Islet of Langerhans (tissue), 1 donor: ENCODE results near the gene DSCAM.

ENCODE experiments used
- FAIRE-seq: peaks from one replicate; lab custom pipeline; 2011; peaks lifted over from hg19 to GRCh38; lab: Jason Lieb, UNC

DSCAM gene

DNA sequence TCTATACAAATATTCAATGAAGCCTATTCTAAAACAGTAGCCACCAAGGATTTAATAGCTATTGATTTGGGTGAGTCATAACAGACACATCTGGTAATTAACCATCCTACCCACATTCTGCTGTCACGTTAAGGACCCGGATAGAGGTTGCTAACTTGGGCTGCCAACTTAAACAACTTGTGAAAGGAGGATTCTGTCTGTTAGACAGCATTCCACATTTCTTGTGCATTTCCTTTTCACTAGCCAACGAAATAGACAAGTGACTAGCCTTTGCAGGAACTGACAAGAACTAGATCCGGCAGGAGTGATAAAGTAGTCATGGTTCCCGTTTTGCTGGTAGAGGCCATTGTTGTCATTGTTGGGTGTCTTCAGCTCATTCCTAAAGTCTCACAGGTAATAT, 9.5 kb downstream of the DSCAM start:
- FAIRE-seq = no peak

DNA sequence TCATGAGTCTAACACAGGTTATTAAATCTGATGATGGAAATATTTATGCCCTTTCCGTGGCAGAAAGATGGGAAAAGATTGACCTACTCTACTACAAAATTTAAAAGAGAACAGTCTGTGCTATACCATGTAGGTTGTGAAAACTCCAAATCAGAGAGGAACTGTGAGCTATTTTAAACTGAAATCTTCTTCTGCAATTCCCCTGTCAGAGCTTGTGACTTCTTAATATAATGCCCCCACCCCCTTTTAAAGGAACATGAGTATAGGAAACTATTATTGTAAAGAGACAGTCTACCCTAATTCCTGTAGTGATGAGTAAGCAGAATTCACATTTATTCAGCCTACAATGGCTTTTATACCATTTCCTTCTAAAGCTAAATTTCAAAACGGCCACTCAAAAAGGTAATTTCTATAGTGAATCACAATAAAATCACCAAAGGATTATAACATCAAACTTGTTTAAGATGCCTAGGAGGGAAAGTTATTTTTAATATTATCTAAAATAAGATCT, 11.7 kb downstream of the DSCAM start:
- no peak for FAIRE-seq

DNA sequence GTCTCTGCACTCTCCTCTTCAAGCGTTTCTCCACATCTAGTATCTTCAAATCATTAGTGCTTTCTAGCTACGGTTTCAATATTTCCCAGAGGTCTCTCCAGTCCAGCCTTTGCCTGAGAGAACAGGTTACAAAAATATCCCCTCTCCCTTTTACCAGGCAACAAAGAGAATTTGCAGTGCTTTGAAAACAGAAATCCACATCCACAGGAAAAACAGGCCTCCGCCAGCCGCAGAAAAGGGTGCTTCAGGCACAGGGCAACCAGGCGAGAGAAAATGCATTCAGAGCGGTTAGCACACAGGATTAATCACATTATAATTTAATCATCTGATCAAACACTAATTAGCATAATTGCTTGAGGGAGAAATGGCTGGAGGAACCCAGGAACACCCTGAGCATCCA, 13.8 kb downstream of the DSCAM start:
- FAIRE-seq = peak; percentile 76

DNA sequence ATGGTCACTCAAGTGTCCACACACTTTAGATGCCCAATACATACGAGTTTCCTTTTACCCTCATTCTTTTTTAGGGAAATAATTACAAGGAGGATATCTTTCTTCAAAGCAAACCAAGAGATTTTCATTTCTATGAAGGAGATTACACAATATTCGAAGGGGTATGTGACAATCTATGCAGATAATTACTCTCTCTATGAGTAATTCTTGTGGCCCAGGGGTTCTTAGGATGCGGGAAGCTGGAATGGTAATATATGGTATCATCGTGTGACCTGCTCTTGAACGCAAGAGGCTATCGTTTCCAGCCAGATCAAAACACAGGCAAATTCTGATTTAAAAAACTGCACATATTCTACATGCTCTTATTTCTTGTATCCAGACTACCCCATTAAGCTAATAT, 14.6 kb downstream of the DSCAM start:
- no peak for FAIRE-seq

DNA sequence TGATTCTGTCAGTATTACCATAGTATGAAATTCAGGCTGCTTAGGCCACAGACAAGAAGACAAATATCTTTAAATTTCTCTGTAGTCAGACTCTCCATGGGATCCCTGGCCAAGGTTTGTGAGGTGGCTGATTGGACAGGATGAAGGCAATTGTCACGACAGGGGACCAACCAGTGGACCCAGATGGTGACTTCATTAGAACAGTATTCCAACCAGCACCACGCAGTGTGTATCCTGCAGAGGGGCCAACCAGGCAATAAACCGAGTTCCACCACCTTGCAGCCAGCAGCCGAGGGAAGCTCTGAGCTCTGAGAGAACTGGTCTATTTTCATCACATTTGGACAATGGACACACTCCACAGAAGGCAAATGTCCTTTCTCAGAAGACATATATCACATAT, 16.1 kb downstream of the DSCAM start:
- FAIRE-seq = no peak

DNA sequence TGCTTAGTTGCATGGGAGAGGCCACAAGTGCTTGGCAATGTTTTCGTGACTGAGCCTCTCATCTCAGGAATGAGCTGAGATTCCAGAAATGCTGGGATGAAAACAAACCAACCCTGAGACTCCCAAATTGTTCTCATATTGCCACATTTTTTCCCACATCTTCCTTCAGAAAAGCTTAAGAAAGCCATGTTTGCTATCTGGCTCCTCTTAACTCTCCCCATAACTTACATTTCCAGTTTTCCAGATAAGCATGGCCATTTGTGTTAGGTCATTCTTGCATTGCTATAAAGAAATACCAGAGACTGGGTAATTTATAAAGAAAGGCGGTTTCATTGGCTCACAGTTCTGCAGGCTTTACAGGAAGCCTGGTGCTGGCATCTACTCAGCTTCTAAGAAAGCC, 17.2 kb downstream of the DSCAM start:
- FAIRE-seq = no peak

DNA sequence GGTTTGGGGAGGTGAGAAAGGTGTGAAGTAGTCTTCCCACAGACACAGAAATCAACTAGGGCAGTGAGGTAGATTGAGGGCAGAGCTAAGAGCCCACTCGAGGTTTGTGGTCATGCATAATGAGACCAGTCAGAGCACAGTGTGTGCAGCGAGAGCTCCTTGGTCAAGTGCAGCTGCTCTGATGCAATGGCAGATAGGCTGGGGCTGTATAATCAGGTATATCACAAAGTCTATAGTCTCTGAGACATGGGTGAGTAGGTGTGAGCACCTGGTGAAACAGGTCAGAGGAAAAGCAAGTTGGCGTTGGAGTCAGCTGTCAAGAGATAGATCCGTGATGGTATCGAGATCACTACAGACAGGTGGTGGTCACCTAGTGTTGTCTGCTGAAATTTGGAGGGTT, 17.6 kb downstream of the DSCAM start:
- no peak for FAIRE-seq

DNA sequence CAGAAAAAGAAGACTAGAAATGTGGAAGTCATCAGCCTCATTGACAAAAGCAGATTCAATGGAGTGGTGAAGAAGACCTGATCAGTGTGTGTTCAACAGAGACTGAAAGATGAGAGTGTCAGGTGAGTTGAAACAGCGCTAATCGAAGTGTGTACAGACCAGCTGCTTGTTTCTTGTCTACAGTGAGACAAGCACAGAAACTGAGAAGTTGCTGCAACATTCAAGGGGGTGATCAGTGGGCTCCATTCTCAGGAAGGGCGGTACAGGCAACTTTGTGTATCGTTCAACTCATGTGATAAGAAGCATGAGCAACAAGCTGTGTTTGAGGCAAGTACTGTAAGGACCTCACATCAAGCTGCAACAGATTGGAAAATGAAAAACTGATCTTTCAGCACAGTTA, 19.4 kb downstream of the DSCAM start:
- FAIRE-seq = no peak

DNA sequence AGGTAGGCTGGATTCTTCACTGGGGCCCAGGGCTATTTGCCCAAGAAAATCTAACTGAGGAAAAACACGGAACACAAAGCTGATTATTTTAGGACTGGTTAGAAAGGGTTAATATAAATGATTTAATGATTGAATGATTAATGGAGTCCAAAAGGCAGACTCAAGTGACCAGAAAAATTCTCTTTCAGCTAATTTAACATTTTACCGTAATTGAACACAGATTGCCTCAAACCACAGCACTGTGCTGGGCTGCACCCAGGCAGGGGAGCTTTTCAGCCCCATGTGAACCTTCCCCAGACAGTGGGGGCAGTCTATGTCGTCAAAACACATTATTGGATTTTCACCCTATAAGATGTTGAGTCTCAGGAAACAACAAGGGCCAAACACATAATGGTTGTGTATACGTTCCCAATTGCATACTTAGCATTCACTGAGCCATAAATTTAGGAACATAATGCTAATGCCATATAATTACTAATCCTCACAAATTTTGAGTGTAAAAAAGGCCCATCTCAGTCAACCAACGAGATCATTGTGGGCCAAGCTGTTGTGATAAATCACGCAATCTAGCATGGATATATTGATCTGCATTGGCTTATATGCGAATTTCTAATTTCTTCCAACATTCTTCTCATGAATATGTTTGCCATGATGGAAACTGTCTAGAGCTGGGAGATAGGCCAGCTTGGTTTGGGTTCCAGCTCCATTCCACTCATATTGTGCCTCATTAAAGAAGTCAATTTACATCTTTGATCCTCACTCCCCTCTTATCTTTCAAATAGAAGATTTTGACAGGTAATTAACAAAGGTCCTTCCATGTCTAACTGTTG, 27.7 kb downstream of the DSCAM start:
- FAIRE-seq = peak; percentile 43

DNA sequence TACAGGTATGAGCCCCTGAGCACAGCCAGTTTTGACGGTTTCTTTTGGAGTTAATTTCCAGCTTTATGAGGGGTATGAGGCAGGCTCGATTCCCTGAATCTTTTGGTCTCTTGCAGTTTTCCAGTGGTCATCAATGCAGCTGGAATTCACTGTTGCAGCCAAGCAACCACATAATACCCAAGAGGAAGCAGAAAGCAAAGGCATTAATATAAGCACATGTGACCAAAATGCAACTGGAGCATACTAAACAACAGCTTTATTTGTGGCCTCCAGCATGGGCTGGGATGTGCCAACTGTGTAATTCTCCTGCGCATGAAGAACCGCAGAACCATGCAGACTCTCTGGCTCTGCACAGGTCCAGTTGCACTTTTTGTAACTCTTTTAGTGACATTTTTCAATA, 33.0 kb downstream of the DSCAM start:
- FAIRE-seq = no peak

DNA sequence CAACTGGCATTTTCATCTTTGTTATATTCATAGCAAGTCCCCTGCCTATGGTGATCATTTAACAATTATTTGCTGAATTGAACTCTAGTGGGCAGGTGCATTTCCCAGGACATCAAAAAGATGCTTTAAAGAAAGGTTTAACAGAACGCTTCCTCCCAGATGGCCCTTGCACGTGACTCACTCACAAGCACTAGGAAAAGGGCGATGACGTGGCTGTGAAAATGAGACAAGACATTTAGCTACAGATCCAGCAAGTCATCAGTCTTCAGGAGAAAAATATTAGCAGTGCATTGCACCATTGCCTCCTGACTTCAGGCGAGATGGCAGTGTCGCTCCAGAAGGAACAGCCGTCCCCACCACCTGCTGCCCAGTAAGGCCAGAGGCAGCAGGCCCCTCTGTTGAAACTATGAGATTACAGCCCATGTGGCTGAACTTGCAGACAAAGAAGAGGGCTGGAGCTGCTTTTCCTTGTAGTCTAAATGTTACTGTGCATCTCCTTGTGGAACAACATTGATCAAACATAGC, 37.2 kb downstream of the DSCAM start:
- no peak for FAIRE-seq

DNA sequence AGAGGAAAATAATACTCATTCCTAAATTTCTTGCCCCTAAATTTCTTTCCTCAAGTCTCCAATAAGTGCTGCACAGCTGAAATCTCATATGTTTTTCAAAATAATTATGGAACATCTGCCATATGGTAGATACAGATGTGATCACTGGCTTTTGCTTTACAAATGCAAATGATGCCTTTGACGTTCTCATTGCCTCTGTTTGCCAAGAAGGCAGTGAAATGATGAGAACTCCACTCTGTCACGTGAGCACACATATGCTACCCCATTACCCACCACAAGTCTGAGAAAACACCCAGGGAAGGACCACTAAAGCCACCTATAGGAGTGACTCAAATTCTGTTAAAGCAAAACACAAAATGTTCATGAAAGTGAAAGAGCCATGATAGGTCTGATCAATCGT, 43.9 kb downstream of the DSCAM start:
- FAIRE-seq = no peak

DNA sequence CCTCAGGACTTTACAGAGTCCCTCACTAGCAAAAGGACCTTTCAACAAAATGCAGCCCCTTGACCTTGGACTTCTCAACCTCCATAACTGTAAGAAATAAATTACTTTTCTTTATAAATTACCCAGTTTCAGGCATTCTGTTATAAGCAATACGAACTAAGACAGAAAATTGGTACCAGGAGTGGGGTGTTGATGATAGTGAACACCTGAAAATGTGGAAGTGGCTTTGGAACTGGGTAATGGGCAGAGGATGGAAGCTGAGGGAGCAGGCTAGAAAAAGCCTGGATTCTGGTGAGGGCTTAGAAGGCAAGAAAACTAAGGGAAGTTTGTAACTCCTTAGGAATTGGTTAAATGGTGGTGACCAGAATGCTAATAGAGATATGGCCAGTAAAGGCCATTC, 46.8 kb downstream of the DSCAM start:
- FAIRE-seq = no peak

DNA sequence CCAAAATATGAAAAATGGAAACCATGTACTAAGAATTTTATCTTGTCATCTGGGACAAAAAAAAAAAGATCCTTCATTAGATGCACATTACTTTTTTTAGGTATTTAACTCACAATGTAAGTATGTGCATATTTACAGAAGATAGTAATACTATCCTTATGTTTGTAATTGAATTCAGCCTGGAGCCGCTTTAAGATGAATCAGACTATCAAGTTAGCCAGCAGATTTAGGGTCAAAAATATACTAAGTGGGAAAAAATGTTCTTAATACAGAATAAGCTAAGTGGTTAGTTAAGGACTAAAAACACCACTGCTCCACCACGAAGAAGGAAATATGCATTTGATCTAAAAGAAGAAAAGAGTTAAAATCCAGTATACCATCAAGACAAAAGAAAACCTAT, 49.1 kb downstream of the DSCAM start:
- no peak for FAIRE-seq

DNA sequence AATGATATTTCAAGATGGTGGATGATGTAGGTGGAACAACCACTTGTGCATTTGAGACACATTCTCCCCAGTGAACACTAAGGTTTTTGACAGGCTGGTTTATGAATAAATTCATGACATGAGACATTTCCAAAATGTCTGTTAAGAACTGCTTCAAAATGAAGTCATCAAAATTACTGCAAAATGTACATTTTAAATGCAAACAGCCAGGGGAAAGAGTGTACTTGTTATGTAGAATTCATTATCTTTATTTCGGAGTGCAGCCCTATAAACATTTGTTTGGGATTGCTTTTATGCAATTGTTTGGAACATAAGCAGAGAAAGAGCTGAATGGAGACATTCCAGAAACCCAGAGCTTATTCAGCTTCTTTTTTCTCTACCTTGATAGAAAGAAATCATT, 49.5 kb downstream of the DSCAM start:
- no peak for FAIRE-seq

DNA sequence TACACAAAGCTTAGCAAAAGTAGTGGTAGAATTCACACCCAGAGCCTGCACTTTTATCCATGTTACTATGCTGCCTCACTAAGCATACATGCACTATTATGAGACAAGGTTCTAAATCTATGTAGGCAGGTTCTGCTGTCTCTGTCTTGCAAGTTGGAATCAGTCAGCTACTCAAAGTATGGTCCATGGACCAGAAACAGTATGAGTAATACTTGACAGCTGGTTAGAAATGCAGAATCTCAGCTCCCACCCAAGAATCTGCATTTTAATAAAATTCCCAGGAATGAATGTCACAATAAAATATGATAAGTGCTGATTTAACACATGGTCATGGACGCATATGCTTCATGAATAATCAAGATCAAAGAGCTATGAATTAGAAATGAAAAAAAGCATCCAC, 50.5 kb downstream of the DSCAM start:
- no peak for FAIRE-seq

DNA sequence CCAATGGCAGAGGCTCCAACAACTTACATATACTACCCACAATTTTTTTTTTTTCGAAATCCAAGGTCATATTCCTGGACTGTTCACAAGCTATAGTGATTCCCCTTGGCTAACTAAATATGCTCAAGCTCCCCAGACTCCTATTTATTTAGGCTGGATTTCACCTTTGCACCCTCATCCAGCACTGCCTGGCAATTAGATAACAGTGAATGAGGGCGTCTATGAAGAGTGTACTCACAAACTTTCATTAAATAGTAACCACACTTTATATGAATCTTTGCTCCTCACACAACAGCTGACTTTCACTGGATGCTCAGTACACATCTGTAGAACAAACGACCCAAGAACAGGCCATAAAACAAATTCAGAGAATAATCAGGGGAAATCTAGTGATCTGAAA, 51.6 kb downstream of the DSCAM start:
- no peak for FAIRE-seq

DNA sequence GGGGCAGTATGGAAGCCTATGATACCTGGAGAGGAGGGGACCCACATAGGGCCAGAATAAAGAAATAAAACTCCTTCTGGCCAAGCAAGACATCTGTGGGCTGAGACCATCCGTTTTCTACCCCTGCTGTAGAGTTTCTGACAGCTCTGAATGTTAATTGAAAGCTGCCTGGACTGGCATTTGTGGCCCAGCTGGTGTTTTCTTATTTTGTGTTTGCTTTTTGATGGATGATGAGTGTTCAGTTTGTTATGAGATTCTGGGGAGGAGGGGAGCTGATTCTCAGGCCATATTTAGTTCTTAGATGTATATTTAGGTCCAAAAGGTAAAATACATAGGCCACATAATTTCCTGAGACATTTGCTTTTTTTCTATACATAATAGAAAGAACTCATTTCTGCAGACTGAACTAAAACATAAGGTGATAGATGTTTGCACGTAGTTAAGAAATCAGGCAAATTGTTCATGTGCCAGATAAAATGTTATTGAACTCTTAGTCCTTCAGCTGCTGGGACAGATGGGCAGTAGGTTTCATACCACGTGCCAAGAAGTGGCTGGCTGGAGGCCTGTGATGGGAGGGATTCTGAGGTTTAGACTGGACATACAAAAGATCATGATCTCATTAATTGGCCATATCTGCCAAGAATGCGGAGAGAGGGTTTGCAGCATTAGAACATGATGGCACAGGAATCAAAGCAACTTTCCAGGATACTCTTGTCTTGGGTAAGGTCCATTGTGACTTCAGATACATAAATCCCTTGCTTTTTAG, 54.1 kb downstream of the DSCAM start:
- FAIRE-seq = peak; percentile 36

DNA sequence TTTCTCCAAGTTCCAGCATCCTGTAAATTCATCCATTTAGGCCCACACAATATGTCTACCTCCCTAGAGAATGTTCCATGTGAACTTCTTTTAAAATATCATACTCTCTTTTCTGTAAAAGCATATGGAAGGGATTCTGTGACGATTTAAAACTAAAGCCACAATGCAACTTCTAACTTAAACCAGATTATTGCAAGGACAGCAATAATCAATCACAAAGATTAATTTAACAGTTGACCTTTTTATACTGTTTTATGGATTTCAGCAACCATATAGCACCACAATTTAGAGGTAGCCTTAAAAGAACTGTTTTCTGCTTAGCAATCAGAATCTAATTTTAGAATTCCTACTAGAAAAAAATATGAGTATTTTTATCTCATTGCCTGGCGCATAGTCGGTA, 58.3 kb downstream of the DSCAM start:
- FAIRE-seq = no peak

DNA sequence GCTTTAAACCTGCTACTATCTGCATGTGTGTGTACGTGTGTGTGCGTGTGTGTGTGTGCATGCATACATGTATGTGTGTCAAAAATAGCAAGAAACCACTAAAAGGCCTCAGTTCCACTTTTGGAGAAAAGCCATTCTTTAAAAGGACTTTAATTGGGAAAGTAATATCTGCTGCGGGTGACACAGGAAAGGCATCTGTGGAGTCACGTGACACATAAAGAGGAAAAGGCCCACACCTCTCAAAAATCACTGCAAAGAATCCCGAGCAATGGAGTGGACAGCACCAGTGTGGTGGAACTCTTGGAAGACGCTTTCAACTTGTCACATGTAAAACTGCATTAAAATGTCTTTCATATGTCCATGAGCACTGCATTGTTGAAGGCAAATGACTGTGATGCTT, 63.6 kb downstream of the DSCAM start:
- no peak for FAIRE-seq

DNA sequence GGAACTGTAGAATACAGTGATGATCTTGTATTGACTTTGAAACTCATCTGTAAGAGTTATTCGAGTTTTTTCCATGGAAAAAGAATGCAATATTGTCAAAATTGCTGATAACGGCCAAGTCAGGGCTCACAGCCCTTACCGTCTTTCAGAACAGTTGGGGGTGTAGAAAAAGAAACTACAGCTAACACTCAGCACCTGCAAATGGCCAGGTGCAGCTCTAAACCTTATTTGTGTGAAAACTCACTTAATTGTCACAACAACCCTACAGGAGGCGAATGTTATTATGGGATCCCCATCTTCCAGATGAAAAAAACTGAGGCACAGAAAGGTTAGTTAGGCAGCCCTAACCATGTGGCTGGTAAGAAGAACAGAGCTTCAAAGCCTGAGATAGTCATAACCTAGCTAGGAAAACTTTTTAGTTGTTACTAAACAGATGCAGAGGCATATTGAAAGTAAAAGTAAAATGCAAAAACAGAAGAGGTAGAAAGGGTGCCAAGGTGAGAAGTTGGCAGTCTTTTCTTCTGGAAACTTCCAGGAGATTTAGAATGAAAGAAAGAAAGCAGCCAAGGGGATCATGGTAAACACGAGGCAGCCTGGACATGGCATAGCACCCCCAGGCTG, 76.4 kb downstream of the DSCAM start:
- FAIRE-seq = no peak

DNA sequence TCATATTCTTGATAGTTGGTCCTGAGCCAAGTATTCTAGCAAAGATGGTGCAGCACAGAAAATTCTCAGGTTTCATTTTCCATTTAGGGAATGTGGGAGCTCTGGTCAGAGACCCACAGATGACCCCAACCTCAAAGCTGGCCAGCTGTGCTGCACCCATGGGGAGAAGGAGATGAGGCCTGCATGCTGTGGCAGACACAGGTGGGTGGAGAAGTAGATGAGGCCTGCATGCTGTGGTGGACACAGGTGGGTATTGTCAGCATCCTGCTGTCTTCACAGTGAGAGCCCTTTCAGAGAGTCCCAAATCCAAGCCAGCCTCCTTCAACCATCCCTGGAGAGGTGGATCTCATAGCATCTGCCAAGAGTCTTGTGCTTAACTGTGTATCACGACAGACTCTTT, 77.7 kb downstream of the DSCAM start:
- FAIRE-seq = no peak

DNA sequence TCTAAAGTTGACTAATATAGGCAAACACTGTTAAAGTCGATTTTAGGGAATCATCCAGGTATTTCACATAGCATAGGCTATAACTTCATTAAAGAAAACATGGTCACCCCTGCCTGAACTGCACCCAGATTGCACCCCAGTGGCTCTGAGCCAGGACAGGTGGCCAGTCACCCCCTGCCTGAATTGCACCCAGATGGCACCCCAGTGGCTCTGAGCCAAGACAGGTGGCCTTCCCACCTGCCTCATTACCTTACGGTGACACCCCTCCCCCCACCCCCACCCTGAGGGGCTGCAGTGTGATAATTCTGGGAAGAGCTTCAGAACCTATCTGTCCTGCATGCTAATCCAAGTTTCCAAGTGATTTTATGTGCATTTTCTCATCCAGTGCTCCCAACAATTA, 78.9 kb downstream of the DSCAM start:
- FAIRE-seq = no peak
